ENCODE results near the gene MON1A. TPM values are rescaled to one million over a fixed set of nuclear protein-coding genes. Genes with fewer than 3 reads are reported as not detected.

MON1A gene
- 12.1 and 13.3 TPM in 2 replicates for total RNA-seq (2014; rRNA removed; shearing (Covaris generic))
- 5.5 and 6.4 TPM in 2 replicates for polyA plus RNA-seq (2016; fragmentation: Nextera tagmentation; extraction: Ambion mirVana)
- long read RNA-seq, partial matches to known transcripts, result 0 of 4 reads
- long read RNA-seq, other reads (novel, unspliced or antisense), result 0 of 4 reads

- Histone ChIP-seq H4K20me1 (replicated peaks; ENCODE audit: insufficient read depth) (no peaks in the 10 kb centered on the region), H3F3A (replicated peaks; ENCODE audit: low read depth) (peaks cover 5% of the 10 kb centered on the region; the same call in 1 of the 2 replicates), H3K79me2 (replicated peaks; ENCODE audit: insufficient read depth) (no peaks in the 10 kb centered on the region), H3K27me3 (ENCODE audit: insufficient read depth) (no peaks in the 10 kb centered on the region), H3K4me2 (peak within 1 kb of the TSS; percentile 80), H3K4me3 (peak within 1 kb of the TSS; percentile 83), H2AFZ (peak within 1 kb of the TSS; percentile 93), H3K27ac (ENCODE audit: low read depth) (peak within 1 kb of the TSS; percentile 10), H3K9me2 (ENCODE audit: insufficient read depth) (no peaks in the 10 kb centered on the region; the same call in 1 of the 2 replicates), H3K4me1 (ENCODE audit: insufficient read depth) (peaks cover 19% of the 10 kb centered on the region), H3K36me3 (ENCODE audit: insufficient read depth) (no peaks in the 10 kb centered on the region)
- Mint-ChIP-seq H3K4me3 (peak within 1 kb of the TSS; percentile 90), H3K36me3 (ENCODE audit: low read depth) (no peaks in the 10 kb centered on the region), H3K27ac (peak within 1 kb of the TSS; percentile 95), H3K4me1 (peaks cover 23% of the 10 kb centered on the region), H3K9me3 (no peaks in the 10 kb centered on the region), H3K27me3 (ENCODE audit: insufficient read depth, low read depth, poor library complexity) (peaks cover 15% of the 10 kb centered on the region)
- DNase-seq (ENCODE audit: low spot score) (peak; percentile 96), ATAC-seq (peak; percentile 87)
- TF ChIP-seq NANOG (IDR thresholded peaks at IDR 0.05; ENCODE audit: borderline replicate concordance) (no peak), ZNF462 (CRISPR knock-in tag; IDR thresholded peaks at IDR 0.05) (no peak), ETS1 (IDR thresholded peaks at IDR 0.05) (peak; percentile 68), ZNF114 (CRISPR knock-in tag; IDR thresholded peaks at IDR 0.05) (no peak), JUNB (IDR thresholded peaks at IDR 0.05; ENCODE audit: unreplicated experiment) (no peak), ZNF331 (CRISPR knock-in tag; IDR thresholded peaks at IDR 0.05; ENCODE audit: low read depth) (no peak), POLR2AphosphoS5 (IDR thresholded peaks at IDR 0.05; ENCODE audit: low read depth) (peak; percentile 69), CREB1 (CRISPR knock-in tag; IDR thresholded peaks at IDR 0.05; ENCODE audit: low read depth) (no peak), STAT1 (IDR thresholded peaks at IDR 0.05; ENCODE audit: unreplicated experiment) (no peak), CTCF (conservative IDR thresholded peaks at IDR 0.05; ENCODE audit: low read depth in 2 of 2) (peak; percentile 32 to 51), EZH2phosphoT487 (IDR thresholded peaks at IDR 0.05; ENCODE audit: unreplicated experiment) (no peak), REST (IDR thresholded peaks at IDR 0.05; ENCODE audit: unreplicated experiment) (no peak), EZH2 (IDR thresholded peaks at IDR 0.05; ENCODE audit: low read depth, unreplicated experiment) (no peak)
Measured at GRCh38 chr3:49929291-49930167, at the start of gene MON1A. Gene MON1A, minus strand, starts transcription at chr3:49929811. Its CDS starts 16,465 bp downstream, at chr3:49913346.

Measured in GM23338 (cell line).